ENCODE results near the gene YIPF2. TPM values are rescaled to one million over a fixed set of nuclear protein-coding genes. Genes with fewer than 3 reads are reported as not detected.
"Not testable (repeated sequence)": the region's sequence is repeated elsewhere in the genome, so short reads cannot be mapped to it uniquely, and the experiment has no call there.

Gene YIPF2
- total RNA-seq, 1 experiment from 2014 or later, result 99.4 TPM

GRCh38 chr19:10911579-10912363 lies 16.7 kb downstream of the YIPF2 start:
- DNase-seq (ENCODE audit: low read depth), result no peak

GRCh38 chr19:10908380-10908960 lies 20.0 kb downstream of the YIPF2 start:
- no peak for DNase-seq (ENCODE audit: low read depth)

DNA sequence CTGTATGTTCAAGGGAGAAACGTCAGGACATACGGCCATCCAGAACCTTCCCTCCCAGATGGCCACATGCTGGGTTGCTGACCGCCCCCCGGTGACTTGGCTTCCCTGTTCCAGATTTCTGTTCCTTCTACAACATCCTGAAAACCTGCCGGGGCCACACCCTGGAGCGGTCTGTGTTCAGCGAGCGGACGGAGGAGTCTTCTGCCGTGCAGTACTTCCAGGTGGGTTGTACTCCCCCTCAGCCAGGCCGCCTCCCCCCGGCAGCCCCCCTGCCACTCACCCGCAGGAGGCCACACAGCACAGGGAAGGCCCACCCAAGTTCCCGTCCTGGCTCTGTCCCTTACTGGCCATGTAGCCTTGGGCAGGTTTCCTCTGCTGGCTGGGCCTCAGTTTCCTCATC lies 20.5 kb downstream of the YIPF2 start:
- DNase-seq (ENCODE audit: low read depth), result no peak

GRCh38 chr19:10899151-10899653 lies 29.2 kb downstream of the YIPF2 start:
- DNase-seq (ENCODE audit: low read depth), result peak; percentile 85

- no peak for DNase-seq (ENCODE audit: low read depth)
Observed at GRCh38 chr19:10898633-10899032, 29.8 kb downstream of the YIPF2 start.

GRCh38 chr19:10896851-10897526 lies 31.4 kb downstream of the YIPF2 start:
- no peak for DNase-seq (ENCODE audit: low read depth)

GRCh38 chr19:10895920-10896319 lies 32.5 kb downstream of the YIPF2 start:
- DNase-seq (ENCODE audit: low read depth), result no peak

- DNase-seq (ENCODE audit: low read depth), result no peak
Observed at GRCh38 chr19:10895363-10895762, 33.1 kb downstream of the YIPF2 start.

DNA sequence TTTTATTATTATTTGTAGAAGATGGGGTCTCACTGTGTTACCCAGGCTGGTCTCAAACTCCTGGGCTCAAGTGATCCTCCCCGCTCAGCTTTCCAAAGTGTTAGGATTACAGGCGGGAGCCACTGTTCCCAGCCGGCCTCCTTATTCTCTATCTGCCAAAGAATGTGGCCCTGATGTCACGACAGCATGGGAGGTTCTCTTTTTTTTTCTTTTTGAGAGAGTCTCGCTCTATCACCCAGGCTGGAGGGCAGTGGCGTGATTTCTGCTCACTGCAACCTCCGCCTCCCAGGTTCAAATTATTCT lies 33.6 kb downstream of the YIPF2 start:
- no peak for DNase-seq (ENCODE audit: low read depth)

DNA sequence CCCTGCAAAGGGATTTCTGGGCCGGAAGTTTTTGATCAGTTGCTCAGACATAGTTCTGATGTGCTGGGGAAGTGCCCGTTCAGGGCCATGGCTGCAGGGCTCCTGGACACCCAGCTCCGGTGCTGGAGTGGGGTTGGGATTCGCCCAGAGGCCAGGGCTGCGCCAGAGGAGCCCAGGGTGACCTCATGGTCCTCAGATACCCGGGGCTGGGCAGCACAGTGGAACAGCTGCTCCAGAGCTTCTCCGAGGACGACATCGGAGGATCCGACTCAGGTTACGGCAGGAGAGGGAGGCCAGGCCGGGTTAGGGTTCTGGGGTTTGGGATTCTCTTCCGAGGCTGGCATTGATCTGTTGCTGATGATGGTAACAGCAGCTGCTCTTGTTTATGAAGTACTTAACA lies 36.2 kb downstream of the YIPF2 start:
- no peak for DNase-seq (ENCODE audit: low read depth)

- DNase-seq (ENCODE audit: low read depth), result no peak
Observed at GRCh38 chr19:10891405-10892086, 36.9 kb downstream of the YIPF2 start.

GRCh38 chr19:10889880-10890279 lies 38.6 kb downstream of the YIPF2 start:
- DNase-seq (ENCODE audit: low read depth), result no peak

DNA sequence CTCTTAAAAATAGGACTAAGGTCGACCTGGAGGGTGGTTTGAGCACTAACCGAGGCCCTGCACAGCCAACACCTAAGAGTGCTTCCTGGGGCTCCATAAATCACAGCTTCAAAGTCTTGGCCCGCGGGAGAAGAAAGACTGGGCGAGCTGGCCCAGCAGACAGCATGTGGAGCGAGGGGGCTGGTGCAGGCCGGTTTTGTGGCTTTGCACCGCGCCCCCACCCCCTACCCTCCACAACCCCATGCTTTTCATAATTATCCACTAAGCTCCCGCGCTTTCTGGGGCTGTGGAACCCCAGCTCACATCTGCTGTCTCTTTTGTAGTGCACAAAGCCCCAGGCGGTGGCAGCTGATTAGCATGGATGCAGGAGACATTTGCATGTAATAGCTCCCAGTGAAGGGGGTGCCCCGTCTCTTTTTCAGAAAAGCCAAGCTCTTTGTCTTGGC lies 40.0 kb downstream of the YIPF2 start:
- DNase-seq (ENCODE audit: low read depth), result no peak

DNA sequence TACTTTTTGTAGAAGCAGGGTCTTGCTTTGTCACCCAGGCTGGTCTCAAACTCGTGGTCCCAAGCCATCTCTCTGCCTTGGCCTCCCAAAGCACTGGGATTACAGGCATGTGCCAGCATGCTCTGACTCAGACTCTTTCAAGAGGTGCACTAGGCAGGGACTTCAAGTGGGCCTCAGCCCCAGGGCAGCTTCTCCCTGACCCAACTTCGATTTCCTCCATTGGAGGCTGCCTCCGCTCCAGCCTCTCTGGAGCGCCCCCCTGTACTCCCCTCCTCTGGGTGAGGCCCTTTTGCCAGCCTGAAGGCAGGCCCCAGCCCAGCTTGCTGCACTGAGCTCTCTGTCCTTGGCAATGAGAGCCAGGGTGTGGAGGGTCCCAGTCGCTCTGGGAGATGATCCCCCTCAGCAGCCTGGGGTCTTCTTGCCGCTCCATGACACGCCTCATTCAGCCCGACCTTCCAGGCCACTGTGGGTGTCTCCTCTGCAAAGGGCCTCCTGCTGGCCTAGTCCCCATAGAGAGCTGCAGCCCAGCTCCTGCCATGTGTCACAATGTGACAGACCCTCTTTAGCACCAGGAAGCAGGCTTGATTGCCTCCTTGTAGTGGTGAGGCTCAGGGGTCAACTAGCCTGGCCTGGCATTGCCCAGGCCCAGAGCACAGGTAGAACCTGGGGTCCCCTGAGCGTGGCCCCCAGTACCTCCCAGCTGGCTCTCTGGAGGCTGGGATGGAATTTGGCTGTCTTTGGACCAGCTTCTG lies 40.6 kb downstream of the YIPF2 start:
- no peak for DNase-seq (ENCODE audit: low read depth)

DNA sequence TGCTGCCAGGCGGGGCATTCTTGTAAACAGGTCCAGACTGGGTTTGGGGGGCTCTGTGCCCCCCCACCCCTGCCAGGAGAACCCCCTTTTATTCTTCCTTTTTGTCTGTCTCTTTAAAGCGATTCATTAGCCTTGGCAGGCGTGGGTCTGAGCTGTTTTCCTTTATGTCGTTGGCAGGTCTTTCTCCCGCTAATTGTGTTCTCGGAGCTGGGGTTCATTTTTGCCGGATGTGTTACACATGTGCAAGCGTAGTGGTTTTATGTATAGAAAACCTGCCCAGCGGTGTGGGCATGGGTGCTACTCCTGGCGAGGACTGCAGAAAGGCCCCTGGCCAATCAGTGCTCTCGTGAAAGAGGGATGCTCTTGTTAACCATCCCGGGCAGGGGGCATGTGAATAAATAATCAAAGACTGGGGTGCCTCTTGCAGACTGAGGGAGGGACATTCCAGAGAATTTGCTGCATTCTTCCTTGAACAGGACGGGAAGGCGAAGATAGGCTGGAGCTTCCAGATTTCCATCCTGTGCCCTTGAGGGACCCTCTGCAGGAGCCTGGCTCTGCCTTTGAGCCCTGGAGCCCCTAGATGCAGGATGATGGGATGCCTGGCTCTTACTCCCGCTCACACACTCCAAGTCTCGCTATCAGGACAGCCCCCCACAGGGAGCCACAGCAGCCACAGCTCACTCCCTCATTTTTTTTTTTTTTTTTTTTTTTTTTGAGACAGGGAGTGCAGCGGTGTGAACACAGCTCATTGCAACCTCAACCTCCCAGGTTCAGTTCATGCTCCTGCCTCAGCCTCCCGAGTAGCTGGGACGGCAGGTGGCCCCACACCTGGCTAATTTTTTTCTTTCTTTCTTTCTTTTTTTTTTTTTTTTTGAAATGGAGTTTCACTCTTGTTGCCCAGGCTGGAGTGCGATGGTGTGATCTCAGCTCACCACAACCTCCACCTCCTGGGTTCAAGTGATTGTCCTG lies 43.0 kb downstream of the YIPF2 start:
- DNase-seq (ENCODE audit: low read depth), result no peak

DNA sequence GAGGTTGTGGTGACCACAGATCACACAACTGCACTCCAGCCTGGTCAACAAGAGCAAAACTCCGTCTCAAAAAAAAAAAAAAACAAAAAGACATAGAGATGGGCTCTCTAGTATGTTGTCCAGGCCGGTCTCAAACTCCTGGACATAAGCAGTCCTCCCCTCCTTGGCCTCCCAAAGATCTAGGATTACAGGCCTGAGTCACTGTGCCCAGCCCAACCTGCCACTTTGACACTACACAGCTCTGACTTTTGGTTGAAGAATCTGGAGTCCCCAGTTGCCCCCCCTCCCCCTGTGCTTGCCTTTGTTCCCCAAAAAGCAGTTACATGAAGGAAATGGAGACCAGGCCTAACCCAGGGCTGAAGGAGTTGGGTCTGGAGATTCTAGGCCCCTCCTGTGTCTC lies 44.2 kb downstream of the YIPF2 start:
- DNase-seq (ENCODE audit: low read depth), result peak; percentile 81

GRCh38 chr19:10882108-10882457 lies 46.4 kb downstream of the YIPF2 start:
- DNase-seq (ENCODE audit: low read depth), result no peak

DNA sequence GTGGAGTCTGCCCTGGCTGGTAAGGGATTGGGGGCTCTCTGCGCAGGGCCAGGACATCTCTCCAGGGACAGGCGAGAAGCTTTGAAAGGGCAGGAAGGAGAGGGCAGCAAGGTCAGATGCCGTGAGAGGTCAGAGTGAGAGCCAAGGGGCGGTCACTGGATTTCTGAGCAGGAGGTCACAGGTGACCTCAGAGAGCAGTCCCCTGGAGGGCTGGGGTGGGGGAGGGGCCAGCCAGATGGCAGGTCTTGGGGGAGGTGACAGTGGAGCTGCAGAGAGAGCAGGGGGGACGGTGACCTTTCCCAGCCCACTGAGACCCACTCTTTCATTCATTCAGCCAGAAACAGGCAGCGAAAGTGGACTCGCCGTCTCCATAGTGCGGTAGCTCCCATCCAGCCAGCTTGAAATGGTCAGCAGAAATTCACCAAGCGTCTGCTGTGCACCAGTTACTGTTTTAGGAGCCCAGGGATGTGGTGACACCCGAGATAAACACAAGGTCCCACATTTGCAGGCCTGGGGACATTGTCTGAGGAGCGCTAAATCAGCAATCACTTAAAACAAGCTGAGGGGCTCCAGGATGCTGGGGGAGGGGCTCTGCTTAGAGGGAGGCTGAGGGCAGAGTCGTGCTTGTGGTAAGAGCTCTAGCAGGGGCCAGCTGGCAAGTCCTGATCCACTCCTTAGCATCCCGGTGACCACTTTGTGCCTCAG lies 46.9 kb downstream of the YIPF2 start:
- DNase-seq (ENCODE audit: low read depth), result no peak

GRCh38 chr19:10878253-10878652 lies 50.2 kb downstream of the YIPF2 start:
- DNase-seq (ENCODE audit: low read depth), result no peak

DNA sequence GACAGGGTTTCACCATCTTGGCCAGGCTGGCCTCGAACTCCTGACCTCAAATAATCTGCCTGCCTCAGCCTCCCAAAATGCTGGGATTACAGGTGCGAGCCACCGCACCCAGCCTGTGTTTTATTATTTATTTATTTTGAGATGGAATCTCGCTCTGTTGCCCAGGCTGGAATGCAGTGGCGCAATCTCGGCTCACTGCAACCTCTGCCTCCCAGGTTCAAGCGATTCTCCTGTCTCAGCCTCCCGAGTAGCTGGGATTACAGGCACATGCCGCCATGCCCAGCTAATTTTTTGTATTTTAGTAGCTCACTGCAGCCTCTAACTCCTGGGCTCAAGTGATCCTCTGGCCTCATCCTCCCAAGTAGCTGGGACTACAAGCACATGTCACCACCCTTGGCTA lies 50.8 kb downstream of the YIPF2 start:
- DNase-seq (ENCODE audit: low read depth), result not testable (repeated sequence)
